ENCODE results near the gene SCN5A. TPM values are rescaled to one million over a fixed set of nuclear protein-coding genes. Genes with fewer than 3 reads are reported as not detected.

Gene SCN5A
- total and polyA plus RNA-seq, 2 of the 13 experiments (the other 11 are each of a cell fraction or from before 2014, with no cell fraction given): 0.22 TPM; not detected in 1

DNA sequence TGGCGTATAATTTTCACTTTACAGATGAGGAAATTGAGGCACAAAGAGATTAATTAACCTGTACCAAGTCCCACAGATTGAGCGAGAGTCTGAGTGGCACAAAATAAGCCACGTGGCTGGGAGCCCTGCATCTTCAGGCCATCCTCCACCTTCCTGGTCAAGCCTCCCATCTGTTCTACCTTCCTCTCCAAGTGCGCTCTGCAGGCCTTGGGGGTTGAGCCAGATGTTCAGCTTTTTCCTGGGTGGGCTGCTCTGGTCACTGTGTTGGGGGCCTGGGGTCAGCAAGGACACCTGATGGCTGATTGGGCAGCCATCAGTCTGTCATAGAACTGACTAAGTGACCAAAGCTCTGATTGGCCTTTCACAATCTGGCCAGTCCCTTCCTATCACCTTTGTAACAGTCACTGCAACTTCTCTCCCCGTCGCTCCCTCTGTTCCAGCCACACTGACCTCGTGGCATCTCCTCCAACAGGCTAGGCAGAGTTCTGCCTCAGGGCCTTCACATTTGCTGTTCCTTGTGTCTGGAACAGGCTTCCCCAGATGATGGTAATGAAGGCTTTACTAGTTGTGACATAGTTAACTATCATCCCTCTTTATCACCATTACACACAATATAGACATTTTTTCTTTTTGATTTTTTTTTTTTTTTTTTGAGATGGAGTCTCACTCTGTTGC lies 46.8 kb downstream of the SCN5A start:
- H3K9me3 ChIP-seq (ENCODE audit: low read length): no peaks in the 10 kb centered on the region
- no peak overlapping the region for H3K27ac ChIP-seq (ENCODE audit: extremely low read length, insufficient read depth, low read length)
- WGBS (ENCODE audit: low lambda C conversion rate): 17% methylated on average over 7 of the region's 7 CpGs
- no peaks in the 10 kb centered on the region for H3K4me1 ChIP-seq (ENCODE audit: insufficient read depth, low read length)
- CTCF ChIA-PET (ENCODE audit: low intra/inter-chr PET ratio, low total read pairs): no interaction called here
- H3K79me2 ChIP-seq (ENCODE audit: insufficient read depth, low read length): no peaks in the 10 kb centered on the region
- no peak overlapping the region for H3K4me3 ChIP-seq (replicated peaks in 1 of 3; ENCODE audit: insufficient read depth in 1 of 3, low read depth in 2 of 3, low read length in 3 of 3)
- H2AFZ ChIP-seq (ENCODE audit: low read length): no peak overlapping the region
- H3K36me3 ChIP-seq (replicated peaks in 1 of 2; ENCODE audit: control insufficient read depth in 1 of 2, insufficient read depth in 2 of 2, low read length in 2 of 2): no peaks in the 10 kb centered on the region
- ATAC-seq: no peak
- no peak overlapping the region for H3K4me2 ChIP-seq (ENCODE audit: low read depth, low read length)
- intact Hi-C loops (cut with micrococcal nuclease; ENCODE audit: unreplicated experiment) (no loop called here), in situ Hi-C loops (cut with HindIII; ENCODE audit: extremely low pct_ligation_motif_present, low pct_unique_long_range_greater_than_20kb) (no loop called here)
- H3K27me3 ChIP-seq (ENCODE audit: control insufficient read depth in 1 of 2, insufficient read depth in 2 of 2, low read length in 2 of 2): peaks cover 0 to 36% of the 10 kb centered on the region in 2 experiments; a peak in 4 of 5 replicates
- FAIRE-seq: no peak
- no peak overlapping the region for H3K9ac ChIP-seq (ENCODE audit: insufficient read depth, low read depth, low read length)
- TF ChIP-seq ZNF772 (CRISPR knock-in tag; IDR thresholded peaks at IDR 0.05) (no peak), KDM2A (CRISPR knock-in tag; IDR thresholded peaks at IDR 0.05; ENCODE audit: borderline replicate concordance, low read depth) (no peak), ZKSCAN5 (CRISPR knock-in tag; IDR thresholded peaks at IDR 0.05) (no peak), HOXA5 (CRISPR knock-in tag; IDR thresholded peaks at IDR 0.05) (no peak), HCFC1 (IDR thresholded peaks at IDR 0.05; ENCODE audit: low read depth, low read length) (no peak), MED1 (CRISPR knock-in tag; IDR thresholded peaks at IDR 0.05) (no peak), RFX1 (IDR thresholded peaks at IDR 0.05) (no peak)
- no TSS peak for BruUV-seq (replicated peaks)
- no peaks in the 10 kb centered on the region for H4K20me1 ChIP-seq (ENCODE audit: insufficient read depth, low read length)
- DNase-seq (ENCODE audit: low spot score): no peak
- POLR2A ChIA-PET: no interaction called here

DNA sequence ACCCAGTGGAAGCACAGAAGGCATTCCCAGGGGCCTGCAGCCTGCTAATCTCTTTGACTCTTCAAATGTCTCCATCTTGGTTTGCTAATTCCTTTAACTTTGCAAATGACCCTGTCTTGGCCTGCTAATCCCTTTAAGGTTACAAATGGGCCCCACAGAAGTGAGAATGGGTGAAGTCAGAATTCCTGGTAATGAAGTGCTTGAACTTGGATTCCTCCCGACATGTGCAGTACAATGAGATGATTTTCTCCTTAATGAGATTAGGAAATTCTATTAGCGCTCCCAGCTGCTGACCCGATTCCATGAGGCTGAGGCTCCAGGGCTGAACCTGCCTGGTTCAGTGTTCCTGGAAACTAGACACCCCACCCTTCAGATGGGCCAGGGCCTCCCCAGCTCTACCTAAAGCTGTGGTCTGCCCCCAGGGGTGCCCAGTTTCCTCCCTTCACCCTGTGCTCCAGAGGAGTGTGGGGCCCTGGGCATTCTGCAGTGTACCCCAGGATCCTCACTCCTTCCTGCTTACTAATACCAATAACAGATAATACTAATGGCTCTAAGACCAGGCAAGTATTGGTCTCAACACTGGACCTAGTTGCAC lies 47.4 kb downstream of the SCN5A start:
- intact Hi-C loops (cut with micrococcal nuclease; ENCODE audit: unreplicated experiment) (no loop called here), in situ Hi-C loops (cut with HindIII; ENCODE audit: extremely low pct_ligation_motif_present, low pct_unique_long_range_greater_than_20kb) (no loop called here)
- H3K79me2 ChIP-seq (ENCODE audit: insufficient read depth, low read length): no peaks in the 10 kb centered on the region
- no peak overlapping the region for H3K27ac ChIP-seq (ENCODE audit: extremely low read length, insufficient read depth, low read length)
- no TSS peak for BruUV-seq (replicated peaks)
- H3K4me1 ChIP-seq (ENCODE audit: insufficient read depth, low read length): no peaks in the 10 kb centered on the region
- DNase-seq (ENCODE audit: low spot score) (no peak), ATAC-seq (no peak), FAIRE-seq (no peak)
- no peaks in the 10 kb centered on the region for H4K20me1 ChIP-seq (ENCODE audit: insufficient read depth, low read length)
- ChIA-PET CTCF (ENCODE audit: low intra/inter-chr PET ratio, low total read pairs) (no interaction called here), POLR2A (no interaction called here)
- no peak overlapping the region for H3K4me2 ChIP-seq (ENCODE audit: low read depth, low read length)
- WGBS (ENCODE audit: low lambda C conversion rate): 73% methylated on average over 2 of the region's 3 CpGs
- no peaks in the 10 kb centered on the region for H3K9me3 ChIP-seq (ENCODE audit: low read length)
- no peaks in the 10 kb centered on the region for H3K36me3 ChIP-seq (replicated peaks in 1 of 2; ENCODE audit: control insufficient read depth in 1 of 2, insufficient read depth in 2 of 2, low read length in 2 of 2)
- no peak overlapping the region for H3K9ac ChIP-seq (ENCODE audit: insufficient read depth, low read depth, low read length)
- H2AFZ ChIP-seq (ENCODE audit: low read length): no peak overlapping the region
- peaks cover 0 to 31% of the 10 kb centered on the region in 2 experiments; a peak in 4 of 5 replicates for H3K27me3 ChIP-seq (ENCODE audit: control insufficient read depth in 1 of 2, insufficient read depth in 2 of 2, low read length in 2 of 2)
- H3K4me3 ChIP-seq (replicated peaks in 1 of 3; ENCODE audit: insufficient read depth in 1 of 3, low read depth in 2 of 3, low read length in 3 of 3): no peak overlapping the region
- TF ChIP-seq GPN1 (CRISPR knock-in tag; IDR thresholded peaks at IDR 0.05; ENCODE audit: borderline replicate concordance) (no peak), HCFC1 (IDR thresholded peaks at IDR 0.05; ENCODE audit: low read depth, low read length) (no peak), MZF1 (CRISPR knock-in tag; IDR thresholded peaks at IDR 0.05; ENCODE audit: borderline replicate concordance) (no peak), FOSL1 (CRISPR knock-in tag; IDR thresholded peaks at IDR 0.05; ENCODE audit: borderline replicate concordance) (no peak), NCOA5 (CRISPR knock-in tag; IDR thresholded peaks at IDR 0.05) (no peak), ZNF557 (CRISPR knock-in tag; IDR thresholded peaks at IDR 0.05) (no peak), HOXA5 (CRISPR knock-in tag; IDR thresholded peaks at IDR 0.05) (no peak), ONECUT2 (CRISPR knock-in tag; IDR thresholded peaks at IDR 0.05) (no peak), U2AF1 (optimal IDR thresholded peaks at IDR 0.05; ENCODE audit: low read depth, low read length) (no peak), CENPX (CRISPR knock-in tag; IDR thresholded peaks at IDR 0.05) (no peak), FOXJ3 (CRISPR knock-in tag; IDR thresholded peaks at IDR 0.05; ENCODE audit: borderline replicate concordance) (no peak), ZNF552 (CRISPR knock-in tag; IDR thresholded peaks at IDR 0.05; ENCODE audit: borderline replicate concordance) (no peak), MEF2D (CRISPR knock-in tag; IDR thresholded peaks at IDR 0.05) (no peak)
- TF ChIP-seq, protein P1, sequence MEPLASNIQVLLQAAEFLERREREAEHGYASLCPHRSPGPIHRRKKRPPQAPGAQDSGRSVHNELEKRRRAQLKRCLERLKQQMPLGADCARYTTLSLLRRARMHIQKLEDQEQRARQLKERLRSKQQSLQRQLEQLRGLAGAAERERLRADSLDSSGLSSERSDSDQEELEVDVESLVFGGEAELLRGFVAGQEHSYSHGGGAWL (CRISPR knock-in tag; IDR thresholded peaks at IDR 0.05): no peak
